Right cardiac atrium (tissue), 5 donors: ENCODE measurements around the gene TSPAN14. TPM values are rescaled to one million over a fixed set of nuclear protein-coding genes. Genes with fewer than 3 reads are reported as not detected.
"Not testable (repeated sequence)": the region's sequence is repeated elsewhere in the genome, so short reads cannot be mapped to it uniquely, and the experiment has no call there.

ENCODE experiments used
- ATAC-seq, 2 donors: fragments of 200-7000 bp; cut with Tn5 transposase; one replicate each; pipeline versions ENCODE4 v1.8.0 to v1.9.1; 2020; ENCODE audit warnings: moderate library complexity in 2 of 2, mild to moderate bottlenecking in 1 of 2
- DNase-seq, 3 donors: peaks; one replicate each; pipeline ENCODE4 v3.0.0-alpha.2; 2020
- H3K27ac ChIP-seq: one replicate; pipeline ENCODE4 v1.5.1; 2013; ENCODE audit warnings: mild to moderate bottlenecking, low read length, control low read depth, moderate library complexity
- H3K27me3 ChIP-seq: one replicate; pipeline ENCODE4 v1.6.1; 2013; ENCODE audit not compliant: control insufficient read depth, insufficient read depth
- H3K4me1 ChIP-seq: one replicate; pipeline ENCODE4 v1.6.1; 2013; ENCODE audit warnings: low read length; ENCODE audit not compliant: control insufficient read depth, insufficient read depth
- H3K4me3 ChIP-seq: one replicate; pipeline ENCODE4 v1.5.1; 2013; ENCODE audit warnings: low read length, control low read depth
- H3K9me3 ChIP-seq: one replicate; pipeline ENCODE4 v1.6.1; 2013; ENCODE audit warnings: low read length; ENCODE audit not compliant: control insufficient read depth
- WGBS: extraction: QIAGEN DNeasy Blood & Tissue Kit; methylation state at CpG from one replicate; pipeline ENCODE4 v1.1.7; 2013; 5-methylcytosine and 5-hydroxymethylcytosine counted together
- intact Hi-C, 4 donors: fragments of 100-400 bp; cut with DNase I; formaldehyde crosslinking; loops; one replicate each; pipeline versions ENCODE4 v1.11.0 to v1.14.0; 2022 to 2023
- polyA plus RNA-seq: library from polyadenylated mRNA; stranded (reverse); fragments of 200-250 nt; gene quantifications from one replicate; pipeline ENCODE4 v1.2.3, GENCODE V29; 2013
- total RNA-seq, 4 donors: library from RNA; stranded (reverse); fragmentation: NEBNext Ultra II Directional; extraction: Animal tissue kit (Norgen Biotek cat#: 25700); gene quantifications; one replicate each; pipeline ENCODE4 v1.2.1, GENCODE V29; 2021
- donor health status: healthy with polysubstance abuse.
- donor health status: DM: no; HTN: yes; CAD: no.
- donor health status: DM: no; HTN: no; CAD: no.
- donor health status: DM: no; HTN: yes; CAD: no; lungs with severe emphysema.
- donor health status: DM: yes; HTN: yes; CAD: no.

The TSPAN14 gene
- total and polyA plus RNA-seq, 5 donors = 24.4 to 44.1 (median 29.1) TPM

DNA sequence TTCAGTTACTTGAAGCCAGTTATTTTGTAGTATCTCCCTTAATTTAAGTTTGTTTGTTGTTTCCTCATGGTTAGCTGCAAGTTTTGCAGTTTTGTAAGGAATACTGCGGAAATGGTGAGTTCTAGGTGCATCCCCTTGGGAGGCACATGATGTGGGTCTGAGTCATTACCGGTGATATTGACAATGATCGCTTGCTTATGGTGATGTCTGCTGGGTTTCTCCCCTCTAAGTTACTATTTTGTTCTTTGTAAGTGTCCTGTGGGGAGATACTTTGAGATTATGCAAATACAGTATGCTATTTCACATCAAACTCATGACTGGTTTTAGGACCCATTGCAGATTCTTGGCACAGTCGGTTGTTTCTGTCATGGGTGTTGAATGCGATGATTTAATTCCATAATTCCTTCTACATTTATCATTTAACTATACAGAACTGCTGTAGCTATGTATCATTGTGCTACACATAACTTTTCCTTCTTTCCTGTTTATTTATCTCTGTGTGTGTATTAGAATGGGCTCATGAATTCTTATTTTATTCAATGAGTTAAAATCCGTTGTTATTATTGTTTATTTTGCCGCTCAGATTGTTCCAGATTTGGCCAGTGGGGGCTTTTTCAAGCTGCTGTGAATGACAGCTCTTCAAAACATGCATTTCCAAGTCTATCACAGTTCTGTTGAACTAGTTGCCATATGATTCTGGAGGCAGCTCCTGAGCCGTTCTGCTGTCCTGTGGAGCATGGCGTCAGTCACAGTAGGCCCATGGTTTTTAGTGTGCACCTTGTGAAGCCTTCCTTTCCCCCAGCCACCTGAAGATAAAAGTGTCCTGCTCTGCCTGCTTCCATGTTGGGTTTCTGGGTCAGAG lies 18.4 kb downstream of the TSPAN14 start:
- no peaks in the 10 kb centered on the region for H3K27me3 ChIP-seq
- no peak overlapping the region for H3K4me3 ChIP-seq
- ATAC-seq = no peak
- H3K4me1 ChIP-seq = peaks cover 33% of the 10 kb centered on the region
- no peaks in the 10 kb centered on the region for H3K9me3 ChIP-seq
- 58% methylated on average over 9 of the region's 9 CpGs for WGBS
- H3K27ac ChIP-seq = no peak overlapping the region
- DNase-seq = no peak
- intact Hi-C loops = no loop called here

DNA sequence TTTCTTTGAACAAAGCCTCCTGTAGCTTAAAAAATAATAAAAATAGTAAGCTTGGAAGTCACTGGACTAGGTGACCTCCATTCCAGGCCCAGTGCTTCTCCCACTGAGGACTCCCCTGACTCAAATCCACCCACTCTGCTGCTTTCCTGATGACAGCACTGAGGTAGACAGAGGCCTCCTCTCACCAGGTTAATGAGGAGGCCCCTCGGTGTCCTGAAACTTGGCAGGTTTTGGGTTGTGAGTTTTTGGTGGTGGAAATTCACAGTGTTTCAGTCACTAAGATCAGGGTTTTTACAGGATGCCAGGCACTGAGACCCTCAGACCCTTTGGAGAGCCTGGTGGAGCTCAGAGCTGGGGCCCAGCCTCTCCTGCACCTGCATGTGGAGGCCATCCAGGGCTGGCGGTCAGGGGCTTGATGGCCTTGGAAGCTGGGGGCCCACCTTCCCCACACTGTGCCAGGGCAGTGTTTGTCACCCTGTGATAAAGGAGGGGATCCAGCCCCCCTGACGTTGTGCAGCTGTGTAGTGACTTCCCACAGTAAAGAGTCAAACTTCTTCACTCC lies 19.1 kb downstream of the TSPAN14 start:
- 72% methylated on average over 3 of the region's 3 CpGs for WGBS
- DNase-seq = no peak
- intact Hi-C loops = no loop called here
- no peaks in the 10 kb centered on the region for H3K27me3 ChIP-seq
- ATAC-seq = no peak
- H3K4me1 ChIP-seq = peaks cover 31% of the 10 kb centered on the region
- H3K9me3 ChIP-seq = no peaks in the 10 kb centered on the region
- no peak overlapping the region for H3K4me3 ChIP-seq
- H3K27ac ChIP-seq = peak overlapping the region; percentile 1

DNA sequence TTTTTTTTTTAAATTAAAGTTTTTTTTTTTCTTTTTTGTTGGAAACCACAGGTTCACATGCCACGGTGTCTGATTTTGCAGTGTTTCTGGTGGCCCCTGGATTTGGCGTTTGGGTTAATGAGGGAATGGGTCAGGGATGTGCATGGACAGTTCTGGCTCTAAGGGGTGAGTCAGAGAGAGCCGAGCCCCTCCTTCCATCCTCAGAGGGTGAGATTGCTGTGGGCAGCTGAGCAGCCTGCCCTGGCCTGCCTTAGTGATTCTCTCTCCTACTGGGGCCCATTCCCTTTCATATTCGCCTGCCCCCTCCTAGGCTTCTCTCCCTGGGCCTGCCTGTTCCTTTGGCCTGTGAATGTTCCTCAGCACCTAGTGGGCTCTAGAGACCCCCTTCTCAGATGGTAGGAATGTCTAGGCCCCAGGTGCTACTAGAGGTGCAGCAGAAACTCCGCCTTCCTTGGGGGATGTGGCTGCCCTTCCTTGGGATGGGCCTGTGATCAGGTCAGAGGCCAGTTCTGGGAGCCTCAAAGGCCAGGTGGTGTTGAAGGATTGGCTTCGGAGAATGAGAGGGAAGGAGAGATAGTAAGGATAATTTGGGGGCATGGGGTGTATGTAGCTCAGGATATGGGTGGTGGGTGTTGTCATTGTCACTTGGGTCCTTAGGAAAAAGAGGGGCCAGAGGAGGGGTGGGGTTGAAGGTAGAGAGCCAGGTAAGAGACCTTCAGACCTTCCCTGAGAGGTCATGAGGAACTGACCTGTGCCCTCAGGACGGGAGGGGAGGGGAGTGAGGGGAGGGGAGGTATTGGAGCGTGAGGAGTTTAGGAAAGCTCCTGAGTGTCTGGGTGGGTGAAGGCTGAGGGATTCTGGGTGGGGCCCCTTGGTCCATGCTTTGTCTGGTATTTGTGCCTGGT lies 19.8 kb downstream of the TSPAN14 start:
- intact Hi-C loops = no loop called here
- H3K27me3 ChIP-seq = no peaks in the 10 kb centered on the region
- 81% methylated on average over 8 of the region's 8 CpGs for WGBS
- H3K27ac ChIP-seq = no peak overlapping the region
- ATAC-seq = no peak
- no peak overlapping the region for H3K4me3 ChIP-seq
- H3K4me1 ChIP-seq = peaks cover 28% of the 10 kb centered on the region
- no peak for DNase-seq
- H3K9me3 ChIP-seq = no peaks in the 10 kb centered on the region

DNA sequence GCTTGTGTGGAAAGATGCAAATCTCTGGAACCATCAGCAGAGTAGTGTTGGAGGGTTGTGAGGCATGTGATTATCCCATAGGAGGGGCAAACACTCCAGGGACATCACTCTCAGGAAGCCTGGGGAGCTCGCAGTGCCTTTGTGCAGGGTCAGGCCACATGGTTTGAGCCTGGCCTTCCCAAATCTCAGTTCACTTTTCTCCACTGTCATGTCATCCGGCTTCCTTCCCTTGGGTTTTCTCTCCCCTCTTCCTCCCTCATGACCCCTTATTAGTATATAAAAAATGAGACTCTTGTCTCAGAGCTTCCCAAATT lies 20.4 kb downstream of the TSPAN14 start:
- Histone ChIP-seq H3K9me3 (no peaks in the 10 kb centered on the region), H3K4me3 (no peak overlapping the region), H3K27me3 (no peaks in the 10 kb centered on the region), H3K27ac (no peak overlapping the region), H3K4me1 (peaks cover 28% of the 10 kb centered on the region)
- 60% methylated on average over 2 of the region's 2 CpGs for WGBS
- DNase-seq (no peak), ATAC-seq (peak in 1 of 2 donors; percentile 66)
- intact Hi-C loops = no loop called here

DNA sequence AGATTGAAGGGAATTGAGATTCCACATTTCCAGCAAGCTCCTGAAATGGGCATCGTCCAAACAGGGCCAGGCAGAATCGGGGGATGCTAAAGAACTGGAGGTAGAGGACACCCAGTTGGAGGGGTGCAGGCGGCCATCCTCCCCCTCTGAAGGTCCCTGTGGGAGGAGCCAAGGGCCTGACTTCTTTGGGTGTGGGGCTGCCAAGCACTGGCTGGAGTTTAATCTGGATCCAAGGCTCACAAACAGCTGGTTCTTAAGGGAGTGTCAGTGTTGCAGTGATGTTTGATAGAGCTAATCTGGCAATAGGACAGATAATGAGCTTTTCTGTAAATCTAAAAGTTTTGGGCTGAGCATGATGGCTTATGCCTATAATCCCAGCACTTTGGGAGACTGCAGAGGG lies 20.8 kb downstream of the TSPAN14 start:
- Histone ChIP-seq H3K4me3 (no peak overlapping the region), H3K27ac (no peak overlapping the region), H3K27me3 (no peaks in the 10 kb centered on the region), H3K4me1 (peaks cover 28% of the 10 kb centered on the region), H3K9me3 (no peaks in the 10 kb centered on the region)
- intact Hi-C loops = no loop called here
- ATAC-seq = peak in 1 of 2 donors; percentile 60
- 70% methylated on average over 3 of the region's 3 CpGs for WGBS
- no peak for DNase-seq

DNA sequence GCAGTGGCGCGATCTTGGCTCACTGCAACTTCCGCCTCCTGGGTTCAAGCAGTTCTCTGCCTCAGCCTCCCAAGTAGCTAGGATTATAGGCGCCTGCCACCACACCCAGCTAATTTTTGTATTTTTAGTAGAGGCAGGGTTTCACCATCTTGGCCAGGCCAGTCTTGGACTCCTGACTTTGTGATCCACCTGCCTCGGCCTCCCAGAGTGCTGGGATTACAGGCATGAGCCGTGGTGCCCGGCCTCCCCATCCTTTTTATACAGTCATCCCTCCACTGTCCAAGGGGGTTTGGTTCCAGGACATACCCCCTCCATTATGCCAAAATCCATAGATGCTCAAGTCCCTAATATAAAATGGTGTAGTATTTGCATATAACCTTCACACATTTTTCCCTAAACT lies 21.5 kb downstream of the TSPAN14 start:
- intact Hi-C loops, DNase-seq, H3K9me3 ChIP-seq, H3K27me3 ChIP-seq, H3K4me3 ChIP-seq, H3K27ac ChIP-seq, ATAC-seq: not testable (repeated sequence)
- H3K4me1 ChIP-seq = peaks cover 26% of the 10 kb centered on the region
- 91% methylated on average over 7 of the region's 7 CpGs for WGBS

DNA sequence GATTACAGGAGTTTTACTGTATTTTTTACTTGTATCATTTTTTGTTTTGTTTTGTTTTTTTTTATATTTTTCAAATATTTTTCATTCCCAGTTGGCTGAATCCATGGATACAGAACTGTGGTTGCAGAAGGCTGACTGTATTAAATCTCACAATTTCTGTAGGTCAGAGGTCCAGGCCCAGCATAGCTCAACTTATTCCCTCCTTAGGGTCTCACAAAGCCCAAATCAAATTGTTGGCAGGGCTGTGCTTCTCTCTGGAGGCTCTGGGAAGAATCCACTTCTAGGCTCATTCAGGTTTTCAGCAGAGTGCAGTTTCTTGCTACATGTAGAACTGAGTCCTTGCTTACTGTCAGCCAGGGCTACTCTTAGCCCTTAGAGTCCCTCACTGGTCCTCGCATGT lies 22.6 kb downstream of the TSPAN14 start:
- DNase-seq (no peak), ATAC-seq (no peak)
- Histone ChIP-seq H3K4me1 (peaks cover 17% of the 10 kb centered on the region), H3K27ac (peak overlapping the region; percentile 28), H3K9me3 (no peaks in the 10 kb centered on the region), H3K4me3 (no peak overlapping the region), H3K27me3 (no peaks in the 10 kb centered on the region)
- intact Hi-C loops = no loop called here
- 94% methylated on average over 1 of the region's 1 CpG for WGBS

DNA sequence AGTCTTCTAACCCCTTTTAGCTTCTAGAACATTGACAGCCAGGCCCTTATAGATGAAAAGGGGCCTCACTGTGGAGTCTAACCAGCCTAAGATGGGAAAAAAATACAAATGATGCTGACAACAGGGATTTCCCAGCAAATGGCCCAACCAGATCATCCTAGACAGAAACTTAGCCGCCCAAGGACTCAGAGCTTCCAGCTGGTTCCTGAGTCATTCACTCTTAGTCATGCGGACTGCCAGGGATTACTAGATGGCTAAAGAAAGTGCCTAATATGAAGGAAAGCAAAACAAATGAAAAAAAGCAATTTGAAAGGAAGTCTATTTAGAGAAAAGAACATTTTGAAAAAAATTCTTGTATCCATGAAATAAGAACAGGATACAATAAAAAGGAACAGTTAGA lies 23.7 kb downstream of the TSPAN14 start:
- intact Hi-C loops = no loop called here
- H3K9me3 ChIP-seq = no peaks in the 10 kb centered on the region
- DNase-seq (no peak), ATAC-seq (no peak)
- H3K27ac ChIP-seq = no peak overlapping the region
- 78% methylated on average over 2 of the region's 2 CpGs for WGBS
- H3K4me1 ChIP-seq = peaks cover 14% of the 10 kb centered on the region
- H3K4me3 ChIP-seq = no peak overlapping the region
- no peaks in the 10 kb centered on the region for H3K27me3 ChIP-seq

DNA sequence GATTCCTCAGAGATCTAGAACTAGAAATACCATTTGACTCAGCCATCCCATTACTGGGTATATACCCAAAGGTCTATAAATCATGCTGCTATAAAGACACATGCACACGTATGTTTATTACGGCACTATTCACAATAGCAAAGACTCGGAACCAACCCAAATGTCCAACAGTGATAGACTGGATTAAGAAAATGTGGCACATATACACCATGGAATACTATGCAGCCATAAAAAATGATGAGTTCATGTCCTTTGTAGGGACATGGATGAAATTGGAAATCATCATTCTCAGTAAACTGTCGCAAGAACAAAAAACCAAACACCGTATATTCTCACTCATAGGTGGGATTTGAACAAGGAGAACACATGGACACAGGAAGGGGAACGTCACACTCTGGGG lies 26.3 kb downstream of the TSPAN14 start:
- H3K9me3 ChIP-seq, DNase-seq, H3K27me3 ChIP-seq, H3K27ac ChIP-seq, H3K4me3 ChIP-seq, H3K4me1 ChIP-seq, intact Hi-C loops, ATAC-seq: not testable (repeated sequence)
- WGBS = 93% methylated on average over 6 of the region's 6 CpGs

DNA sequence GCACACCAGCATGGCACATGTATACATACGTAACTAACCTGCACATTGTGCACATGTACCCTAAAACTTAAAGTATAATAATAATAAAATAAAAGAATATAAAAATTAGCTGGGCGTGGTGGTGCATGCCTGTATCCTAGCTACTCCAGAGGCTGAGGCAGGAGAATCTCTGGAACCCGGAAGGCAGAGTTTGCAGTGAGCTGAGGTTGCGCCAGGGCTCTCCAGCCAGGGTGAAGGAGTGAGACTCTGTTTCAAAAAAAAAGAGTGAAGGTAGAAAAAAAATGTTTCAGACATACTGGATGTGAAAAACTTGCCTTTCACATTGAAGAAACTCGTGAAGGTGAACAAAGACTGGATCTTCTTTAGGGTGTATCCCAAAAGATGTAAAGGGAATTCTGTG lies 26.7 kb downstream of the TSPAN14 start:
- no peak for DNase-seq
- 93% methylated on average over 5 of the region's 5 CpGs for WGBS
- H3K27me3 ChIP-seq = no peaks in the 10 kb centered on the region
- H3K4me1 ChIP-seq = peaks cover 7% of the 10 kb centered on the region
- intact Hi-C loops = no loop called here
- H3K4me3 ChIP-seq = no peak overlapping the region
- H3K27ac ChIP-seq = no peak overlapping the region
- ATAC-seq = no peak
- no peaks in the 10 kb centered on the region for H3K9me3 ChIP-seq

DNA sequence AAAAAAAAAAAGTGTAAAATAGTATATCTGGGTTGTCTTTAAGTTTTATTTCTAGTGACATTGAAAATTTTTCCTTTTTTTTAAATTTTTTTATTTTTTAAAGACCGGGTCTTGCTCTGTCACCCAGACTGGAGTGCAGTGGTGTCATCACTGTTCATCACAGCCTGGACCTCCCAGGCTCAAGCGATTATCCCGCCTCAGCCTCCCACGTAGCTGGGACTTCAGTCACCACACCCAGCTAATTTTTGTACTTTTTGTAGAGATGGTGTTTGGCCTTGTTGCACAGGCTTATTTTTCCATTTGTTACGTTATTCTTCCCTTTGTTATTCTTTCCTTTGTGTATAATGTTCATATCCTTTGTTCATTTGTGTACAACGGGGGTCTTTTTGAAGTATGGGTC lies 30.1 kb downstream of the TSPAN14 start:
- 67% methylated on average over 6 of the region's 6 CpGs for WGBS

More for the DNA sequence above, 30.1 kb downstream of the TSPAN14 start:
- ATAC-seq (peak in 1 of 2 donors; percentile 40), DNase-seq (no peak)
- intact Hi-C loops = no loop called here
- no peak overlapping the region for H3K4me3 ChIP-seq
- H3K9me3 ChIP-seq = no peaks in the 10 kb centered on the region
- no peak overlapping the region for H3K27ac ChIP-seq
- peaks cover 21% of the 10 kb centered on the region for H3K4me1 ChIP-seq
- H3K27me3 ChIP-seq = no peaks in the 10 kb centered on the region
